ES-I3 (cell line): ENCODE results near the gene RTN4RL1.
A peak's percentile ranks its signal among the peaks of the same experiment; 100 is the strongest.

ENCODE experiments used
- H3K36me3 ChIP-seq: 2 replicates; pipeline ENCODE4 v1.6.1; 2013; ENCODE audit warnings: mild to moderate bottlenecking, low read length, control low read depth, moderate library complexity; ENCODE audit not compliant: insufficient read depth
- H3K4me1 ChIP-seq: 2 replicates; pipeline ENCODE4 v1.6.1; 2013; ENCODE audit warnings: mild to moderate bottlenecking, control low read depth, low read length; ENCODE audit not compliant: insufficient read depth
- H3K9ac ChIP-seq: 2 replicates; pipeline ENCODE4 v1.6.1; 2013; ENCODE audit warnings: low read depth, mild to moderate bottlenecking, low read length, moderate library complexity
- H3K9me3 ChIP-seq: 2 replicates; pipeline ENCODE4 v1.6.1; 2013; ENCODE audit warnings: mild to moderate bottlenecking, low read length, moderate library complexity; ENCODE audit not compliant: control insufficient read depth, insufficient read depth

RTN4RL1 gene, protein sequence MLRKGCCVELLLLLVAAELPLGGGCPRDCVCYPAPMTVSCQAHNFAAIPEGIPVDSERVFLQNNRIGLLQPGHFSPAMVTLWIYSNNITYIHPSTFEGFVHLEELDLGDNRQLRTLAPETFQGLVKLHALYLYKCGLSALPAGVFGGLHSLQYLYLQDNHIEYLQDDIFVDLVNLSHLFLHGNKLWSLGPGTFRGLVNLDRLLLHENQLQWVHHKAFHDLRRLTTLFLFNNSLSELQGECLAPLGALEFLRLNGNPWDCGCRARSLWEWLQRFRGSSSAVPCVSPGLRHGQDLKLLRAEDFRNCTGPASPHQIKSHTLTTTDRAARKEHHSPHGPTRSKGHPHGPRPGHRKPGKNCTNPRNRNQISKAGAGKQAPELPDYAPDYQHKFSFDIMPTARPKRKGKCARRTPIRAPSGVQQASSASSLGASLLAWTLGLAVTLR

GRCh38 chr17:2025220-2025621 is at the start of gene RTN4RL1:
RTN4RL1 (minus strand) TSS chr17:2025334; CDS start chr17:2024865, 469 bp downstream.
- Histone ChIP-seq H3K4me1 (peaks cover 5% of the 10 kb centered on the region; the same call in 1 of the 2 replicates), H3K36me3 (no peaks in the 10 kb centered on the region), H3K9ac (peak within 1 kb of the TSS; percentile 58), H3K9me3 (no peaks in the 10 kb centered on the region)

DNA sequence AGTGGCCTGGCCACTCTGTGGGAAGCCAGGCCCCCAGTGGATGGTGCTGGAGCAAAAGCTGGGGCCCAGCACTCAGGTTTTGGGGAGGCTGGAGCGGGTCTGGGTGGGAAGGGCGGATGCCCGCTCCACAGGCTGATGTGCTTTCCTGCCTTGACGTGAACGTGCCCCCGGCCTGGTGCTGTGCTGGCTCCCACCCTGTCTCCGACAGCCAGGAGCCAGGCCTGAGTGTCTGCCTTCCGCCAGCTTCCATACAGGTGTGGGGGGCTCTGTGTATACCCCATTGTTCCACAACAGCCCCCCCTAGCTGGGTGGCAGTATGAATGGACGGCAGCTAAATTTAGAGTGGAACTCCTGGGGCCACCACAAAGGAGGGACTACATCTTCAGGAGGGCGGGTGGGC is 49.8 kb upstream of the RTN4RL1 start:
- H3K9ac ChIP-seq = no peak overlapping the region
- H3K9me3 ChIP-seq = no peaks in the 10 kb centered on the region
- H3K4me1 ChIP-seq = peaks cover 5% of the 10 kb centered on the region; the same call in 1 of the 2 replicates
- H3K36me3 ChIP-seq = no peaks in the 10 kb centered on the region

- Histone ChIP-seq H3K4me1 (peaks cover 10% of the 10 kb centered on the region; the same call in 1 of the 2 replicates), H3K9ac (no peak overlapping the region), H3K36me3 (no peaks in the 10 kb centered on the region), H3K9me3 (no peaks in the 10 kb centered on the region)
These were observed 46.5 kb upstream of the RTN4RL1 start for GRCh38 chr17:2071455-2072281.

DNA sequence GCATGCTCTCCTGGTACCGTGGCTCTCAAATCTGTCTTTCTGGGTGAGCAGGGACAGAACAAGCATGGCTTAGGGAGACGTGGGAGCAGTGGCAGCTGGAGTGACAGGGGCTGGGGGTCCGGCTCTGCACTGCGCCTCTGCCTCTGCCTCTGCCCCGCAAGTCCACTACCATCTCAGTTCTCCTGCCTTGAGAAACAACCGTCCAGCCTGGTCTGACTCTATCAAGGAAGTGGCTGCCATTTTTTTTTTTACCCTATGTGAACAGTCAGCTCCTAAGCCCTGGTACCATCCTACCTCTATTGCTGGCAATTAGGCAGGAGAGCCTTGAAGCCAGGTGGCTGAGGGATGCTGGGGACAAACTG is 45.9 kb upstream of the RTN4RL1 start:
- Histone ChIP-seq H3K4me1 (peaks cover 10% of the 10 kb centered on the region; the same call in 1 of the 2 replicates), H3K9me3 (no peaks in the 10 kb centered on the region), H3K36me3 (no peaks in the 10 kb centered on the region), H3K9ac (no peak overlapping the region)

- Histone ChIP-seq H3K4me1 (peaks cover 10% of the 10 kb centered on the region; the same call in 1 of the 2 replicates), H3K9me3 (no peaks in the 10 kb centered on the region), H3K36me3 (no peaks in the 10 kb centered on the region), H3K9ac (no peak overlapping the region)
These were observed 45.3 kb upstream of the RTN4RL1 start for GRCh38 chr17:2070241-2071023.

DNA sequence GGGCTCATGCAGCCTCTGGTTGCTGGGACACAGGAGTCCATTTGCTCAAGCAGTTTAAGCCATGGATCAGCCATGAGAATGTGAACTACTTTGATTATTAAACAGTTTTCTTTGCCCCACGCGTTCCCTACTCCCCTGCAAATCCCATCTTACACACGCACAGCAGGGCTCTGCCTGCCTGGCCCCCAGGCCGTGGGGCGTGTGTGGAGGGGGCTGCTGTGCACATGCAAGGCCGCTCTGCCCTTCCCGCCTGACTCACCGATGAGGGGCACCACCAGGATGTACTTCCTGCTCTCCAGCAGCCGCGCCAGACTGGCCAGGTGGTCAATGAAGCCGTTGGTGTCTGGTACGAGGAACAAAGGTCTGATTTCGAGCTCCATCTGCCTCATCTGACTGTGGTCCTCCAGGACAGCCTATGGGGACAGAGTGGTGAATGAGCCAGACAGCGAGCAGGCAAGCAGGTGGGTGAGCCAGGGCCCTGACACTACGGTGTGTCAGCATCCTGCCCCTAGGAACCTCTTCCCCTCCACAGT is 43.5 kb upstream of the RTN4RL1 start:
- peaks cover 14% of the 10 kb centered on the region for H3K4me1 ChIP-seq
- H3K9me3 ChIP-seq = no peaks in the 10 kb centered on the region
- no peak overlapping the region for H3K9ac ChIP-seq
- no peaks in the 10 kb centered on the region for H3K36me3 ChIP-seq

GRCh38 chr17:2068031-2068518 is 42.9 kb upstream of the RTN4RL1 start:
- Histone ChIP-seq H3K9ac (no peak overlapping the region), H3K9me3 (no peaks in the 10 kb centered on the region), H3K4me1 (peaks cover 19% of the 10 kb centered on the region), H3K36me3 (no peaks in the 10 kb centered on the region)

DNA sequence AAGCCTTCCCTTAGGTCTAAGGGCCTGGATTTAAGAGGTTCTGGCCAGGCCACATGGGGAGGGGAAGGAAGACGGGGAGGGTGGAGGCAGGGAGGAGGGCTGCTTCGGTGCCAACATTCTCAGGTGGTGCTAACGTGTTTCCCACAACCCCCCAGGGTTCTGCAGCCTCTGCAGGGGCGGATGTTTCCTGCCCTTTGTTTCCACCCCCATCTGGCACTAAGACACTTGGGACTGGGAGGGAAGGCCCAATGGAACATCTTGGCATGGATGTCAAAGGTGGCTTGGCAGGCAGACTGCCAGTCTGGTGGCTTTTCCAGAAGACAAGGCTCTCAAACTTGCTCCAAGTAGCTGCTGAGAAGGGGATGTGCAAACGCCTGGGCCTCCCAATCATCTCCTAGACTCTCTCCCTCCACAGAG is 42.5 kb upstream of the RTN4RL1 start:
- Histone ChIP-seq H3K36me3 (no peaks in the 10 kb centered on the region), H3K9me3 (no peaks in the 10 kb centered on the region), H3K9ac (no peak overlapping the region), H3K4me1 (peaks cover 23% of the 10 kb centered on the region)

DNA sequence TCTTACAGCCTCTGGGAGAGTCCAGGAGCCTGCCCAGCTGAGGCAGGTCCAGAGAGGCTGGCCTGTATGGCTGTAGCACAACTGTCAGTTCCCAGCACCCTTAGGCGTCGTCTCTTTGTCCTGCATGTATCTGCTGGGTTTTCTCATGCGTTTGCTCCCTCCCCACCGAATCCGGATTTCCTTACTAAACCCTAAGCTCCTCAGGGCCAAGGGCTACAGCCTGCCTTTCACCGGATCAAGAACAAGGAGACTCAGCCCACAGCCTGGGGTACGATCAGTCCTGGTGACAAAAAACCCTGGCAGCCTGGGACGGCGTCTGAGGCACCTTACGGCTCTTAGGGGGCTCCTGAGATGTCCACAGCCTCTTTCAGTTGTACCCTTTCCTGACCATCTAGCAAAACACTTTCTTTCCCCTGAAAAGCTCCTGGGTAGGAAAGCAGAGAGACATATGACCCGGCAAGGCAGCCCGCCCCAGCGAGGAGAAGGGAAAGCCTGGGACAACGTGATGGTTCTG is 42.0 kb upstream of the RTN4RL1 start:
- H3K36me3 ChIP-seq = no peaks in the 10 kb centered on the region
- no peak overlapping the region for H3K9ac ChIP-seq
- H3K4me1 ChIP-seq = peaks cover 28% of the 10 kb centered on the region
- H3K9me3 ChIP-seq = no peaks in the 10 kb centered on the region

- Histone ChIP-seq H3K4me1 (peaks cover 26% of the 10 kb centered on the region), H3K9me3 (no peaks in the 10 kb centered on the region), H3K36me3 (no peaks in the 10 kb centered on the region), H3K9ac (no peak overlapping the region)
These were observed 40.8 kb upstream of the RTN4RL1 start for GRCh38 chr17:2065949-2066400.

- H3K9ac ChIP-seq = no peak overlapping the region
- no peaks in the 10 kb centered on the region for H3K36me3 ChIP-seq
- H3K9me3 ChIP-seq = no peaks in the 10 kb centered on the region
- peaks cover 23% of the 10 kb centered on the region for H3K4me1 ChIP-seq
These were observed 40.0 kb upstream of the RTN4RL1 start for GRCh38 chr17:2064980-2065785.

- H3K4me1 ChIP-seq = peaks cover 23% of the 10 kb centered on the region
- no peaks in the 10 kb centered on the region for H3K9me3 ChIP-seq
- H3K9ac ChIP-seq = no peak overlapping the region
- no peaks in the 10 kb centered on the region for H3K36me3 ChIP-seq
These were observed 39.4 kb upstream of the RTN4RL1 start for GRCh38 chr17:2064520-2064971.

DNA sequence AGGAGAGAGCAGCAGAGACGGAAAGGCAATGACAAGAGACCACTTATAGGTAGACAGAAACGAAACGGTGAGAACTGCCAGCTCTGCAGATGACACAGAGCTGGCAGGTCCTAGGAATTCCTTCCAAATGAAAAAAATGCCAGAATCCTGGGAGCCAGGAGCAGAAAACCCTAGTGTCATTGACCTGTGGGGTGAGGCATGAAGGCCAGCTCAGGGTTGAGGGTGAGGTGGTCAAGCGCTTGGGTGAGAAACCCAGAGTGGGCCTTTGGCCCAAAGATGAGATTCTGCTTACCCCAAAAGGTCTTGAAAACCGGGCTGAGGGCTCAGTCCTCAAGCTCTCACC is 39.0 kb upstream of the RTN4RL1 start:
- H3K36me3 ChIP-seq = no peaks in the 10 kb centered on the region
- no peak overlapping the region for H3K9ac ChIP-seq
- peaks cover 23% of the 10 kb centered on the region for H3K4me1 ChIP-seq
- H3K9me3 ChIP-seq = no peaks in the 10 kb centered on the region
